GM11168 (cell line): ENCODE measurements around the gene NR1D2.
"Not testable (repeated sequence)": the region's sequence is repeated elsewhere in the genome, so short reads cannot be mapped to it uniquely, and the experiment has no call there.

Experiments used
- in situ Hi-C: fragments of 300-500 bp; cut with MboI; formaldehyde crosslinking; loops from one replicate; pipeline ENCODE4 v1.12.0; 2022; ENCODE audit warnings: low sequenced_read_pairs; ENCODE audit not compliant: unreplicated experiment

Gene NR1D2

DNA sequence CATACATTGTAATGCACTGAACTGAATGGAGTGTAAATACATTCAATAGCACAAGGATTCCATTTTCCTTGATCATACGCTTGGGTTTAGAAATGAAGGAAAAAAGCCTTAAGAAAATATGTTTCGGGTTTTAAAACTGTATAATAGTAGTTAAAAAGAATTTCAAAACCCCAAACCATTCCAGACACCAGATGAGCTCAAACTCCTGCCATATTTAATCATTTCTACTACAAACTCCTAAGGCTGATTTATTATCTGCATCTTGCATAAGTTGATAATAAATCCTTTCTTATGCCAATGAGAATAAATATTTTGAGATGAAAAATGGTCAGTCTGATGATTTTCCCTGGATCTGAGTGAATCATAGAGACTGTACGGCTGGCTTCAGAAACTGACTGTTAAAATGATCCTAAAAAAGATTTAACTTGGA lies 51.0 kb downstream of the NR1D2 start:
- in situ Hi-C loops, result no loop called here

DNA sequence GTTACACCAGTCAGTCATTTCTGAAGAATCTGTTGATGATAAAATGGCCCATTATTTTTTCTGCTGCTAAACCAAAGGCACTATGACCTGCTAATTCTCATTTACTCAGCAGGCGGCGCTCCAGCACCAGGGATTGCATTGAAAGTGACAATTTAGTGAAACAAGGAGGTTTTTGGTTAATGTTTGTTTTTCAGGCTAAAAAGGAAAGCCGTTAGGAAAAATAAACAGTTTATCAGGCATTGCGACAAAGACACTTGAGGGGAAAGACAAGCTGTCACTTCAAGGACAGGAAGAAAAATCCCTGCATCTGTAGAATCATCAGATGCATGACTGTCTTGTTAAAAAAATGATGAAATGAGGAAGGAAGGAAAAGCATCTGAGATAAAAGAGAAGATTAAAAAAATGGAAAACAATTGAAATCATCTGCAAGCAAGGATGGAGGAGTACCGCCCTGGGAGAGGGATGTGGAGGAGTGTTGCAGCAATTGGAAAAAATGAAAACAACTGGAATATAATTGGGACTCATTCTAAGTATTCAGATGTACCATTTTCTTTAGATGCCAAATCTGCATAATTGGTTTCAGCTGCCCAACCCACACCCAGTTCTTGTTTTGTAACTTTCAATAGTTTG lies 54.0 kb downstream of the NR1D2 start:
- in situ Hi-C loops, result no loop called here

DNA sequence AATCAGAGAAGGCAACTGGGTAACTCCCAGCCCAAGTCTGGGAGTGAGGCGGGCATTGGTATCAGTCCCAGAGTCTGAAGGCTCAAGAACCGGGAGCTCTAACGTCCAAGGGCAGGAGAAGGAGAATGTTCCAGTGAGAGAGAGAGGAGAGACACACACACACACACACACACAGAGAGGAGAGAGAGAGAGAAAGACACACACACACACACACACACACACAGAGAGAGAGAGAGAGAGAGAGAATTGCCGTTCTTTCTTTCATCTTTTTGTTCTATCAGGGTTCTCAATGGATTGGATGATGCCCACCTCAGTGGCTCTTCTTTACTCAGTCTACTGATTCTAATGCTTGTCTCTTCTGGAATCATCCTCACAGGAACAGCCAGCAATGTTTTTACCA lies 57.0 kb downstream of the NR1D2 start:
- in situ Hi-C loops, result no loop called here

DNA sequence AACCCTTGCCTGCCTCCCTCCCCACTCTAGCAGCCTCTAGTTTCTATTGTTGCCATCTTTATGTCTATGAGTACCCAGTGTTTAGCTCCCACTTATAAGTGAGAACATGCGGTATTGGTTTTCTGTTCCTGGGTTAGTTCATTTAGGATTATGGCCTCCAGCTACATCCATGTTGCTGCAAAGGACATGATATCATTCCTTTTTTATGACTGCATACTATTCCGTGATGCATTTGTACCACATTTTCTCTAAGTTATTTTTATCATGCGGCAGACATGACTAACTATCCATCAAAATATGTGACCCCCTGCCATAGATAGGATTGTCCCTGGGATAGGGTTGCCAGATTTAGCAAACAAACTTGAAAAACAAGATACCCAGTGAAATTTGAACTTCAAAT lies 58.4 kb downstream of the NR1D2 start:
- in situ Hi-C loops, result no loop called here

DNA sequence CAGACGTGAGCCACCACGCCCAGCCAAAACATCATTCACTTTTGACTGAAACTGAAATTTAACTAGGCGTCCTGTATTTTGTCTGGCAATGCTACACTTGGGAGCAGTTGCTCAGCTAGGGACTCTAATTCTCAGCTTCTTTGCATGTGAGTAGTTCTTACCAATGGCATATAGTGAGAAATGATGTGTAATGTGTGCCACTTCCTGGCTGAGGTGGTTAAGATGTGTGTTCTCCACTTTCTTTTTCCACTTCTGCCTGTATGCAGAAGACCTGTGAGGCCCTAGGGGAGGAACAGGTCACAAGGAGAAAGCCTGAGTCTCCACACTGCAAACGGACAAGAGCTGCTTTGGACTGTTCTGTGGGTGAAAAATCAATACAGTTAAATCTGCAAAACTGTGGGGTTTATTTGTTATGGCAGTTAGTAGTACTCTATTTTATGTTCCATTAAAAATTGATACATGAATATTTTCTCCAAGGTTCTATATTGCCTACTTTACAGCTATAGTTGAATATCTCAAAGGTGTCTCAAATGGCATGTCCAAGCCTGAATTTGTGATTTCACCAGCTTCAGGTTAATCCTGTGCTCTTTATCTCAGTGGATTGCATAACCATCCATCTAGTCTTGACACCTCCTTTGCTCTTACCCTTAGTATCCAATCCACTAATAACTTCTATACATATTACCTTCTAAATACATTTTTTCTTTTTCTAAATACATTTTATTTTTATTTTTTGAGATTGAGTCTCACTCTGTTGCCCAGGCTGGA lies 59.3 kb downstream of the NR1D2 start:
- in situ Hi-C loops, result no loop called here

DNA sequence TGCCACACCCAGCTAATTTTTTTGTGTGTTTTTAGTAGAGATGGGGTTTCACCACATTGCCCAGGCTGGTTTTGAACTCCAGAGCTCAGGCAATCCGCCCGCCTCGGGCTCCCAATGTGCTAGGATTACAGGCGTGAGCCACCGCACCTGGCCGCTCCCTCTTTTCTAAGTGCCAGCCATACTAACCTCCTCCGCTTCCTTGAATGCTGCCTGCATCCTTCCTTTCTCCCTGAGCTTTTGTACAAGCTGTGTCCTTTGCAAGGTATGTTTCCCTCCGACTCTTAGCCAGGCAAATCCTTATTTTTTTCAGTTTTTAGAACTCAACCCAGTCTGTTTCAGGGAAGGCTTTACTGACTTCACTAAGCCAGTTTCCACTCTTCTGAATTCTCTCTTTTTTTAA lies 60.6 kb downstream of the NR1D2 start:
- in situ Hi-C loops, result no loop called here

DNA sequence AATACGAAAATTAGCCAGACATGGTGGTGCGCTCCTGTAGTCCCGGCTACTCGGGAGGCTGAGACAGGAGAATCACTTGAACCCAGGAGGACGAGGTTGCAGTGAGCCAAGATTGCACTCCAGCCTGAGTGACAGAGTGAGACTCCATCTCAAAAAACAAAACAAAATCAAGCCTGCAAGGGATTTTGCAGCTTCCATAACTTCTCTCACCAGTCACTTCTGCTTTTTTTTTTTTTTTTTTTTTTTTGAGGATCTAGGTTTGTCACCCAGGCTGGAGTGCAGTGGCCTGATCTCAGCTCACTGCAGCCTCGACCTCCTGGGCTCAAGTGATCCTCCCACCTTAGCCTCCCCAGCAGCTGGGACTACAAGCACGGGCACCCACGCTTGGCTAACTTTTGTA lies 65.7 kb downstream of the NR1D2 start:
- in situ Hi-C loops, result not testable (repeated sequence)

DNA sequence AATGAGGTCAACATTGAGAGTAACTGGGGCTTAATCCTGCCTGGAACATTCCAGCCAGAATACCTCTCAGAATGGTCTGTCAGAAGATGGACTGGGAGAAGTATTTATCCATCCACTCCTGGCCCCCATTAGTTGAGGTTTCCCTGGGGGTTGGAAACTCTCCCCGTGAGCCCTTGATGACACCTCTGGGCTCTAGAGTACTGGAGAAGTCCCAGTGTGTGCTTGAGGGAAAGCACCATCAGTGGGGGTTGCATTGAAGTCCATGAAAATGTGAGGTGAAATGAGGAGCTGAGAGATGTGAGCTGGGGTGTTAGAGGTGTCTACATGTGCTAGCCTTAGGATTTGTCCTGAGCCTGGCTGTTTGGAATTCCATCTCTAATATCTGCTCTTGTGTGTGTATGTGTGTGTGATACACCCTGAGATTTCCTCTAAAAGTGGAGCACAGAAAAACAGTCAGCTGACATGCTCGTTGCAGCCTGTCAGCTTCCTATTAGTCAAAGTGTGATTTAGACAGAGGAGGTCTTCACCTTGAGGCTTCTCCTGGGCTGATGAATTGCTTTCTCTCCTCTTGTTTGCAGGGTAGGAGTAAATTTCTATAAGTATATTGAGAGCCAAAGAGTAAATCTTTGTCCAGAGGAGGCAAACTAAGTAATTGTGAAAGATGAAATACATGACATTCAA lies 67.6 kb downstream of the NR1D2 start:
- in situ Hi-C loops, result no loop called here

DNA sequence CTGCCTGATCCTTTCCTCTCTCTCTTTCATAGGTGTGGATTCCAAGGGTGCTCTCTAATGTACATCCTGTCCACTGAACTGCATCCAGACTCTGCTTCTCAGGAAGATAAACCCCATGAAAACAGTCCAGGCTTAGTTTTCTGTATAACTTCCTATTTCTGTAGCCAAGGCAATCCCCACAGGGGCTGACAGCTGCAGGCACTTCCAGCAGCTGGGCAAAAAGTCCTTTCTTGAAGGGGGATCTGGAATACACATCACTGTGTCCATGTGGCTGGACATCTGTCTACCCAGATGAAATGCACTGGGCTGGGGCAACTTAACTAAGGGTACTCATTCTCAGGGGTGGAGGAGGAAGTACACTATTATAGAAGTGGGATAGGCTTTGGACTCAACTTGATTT lies 72.2 kb downstream of the NR1D2 start:
- in situ Hi-C loops, result no loop called here

DNA sequence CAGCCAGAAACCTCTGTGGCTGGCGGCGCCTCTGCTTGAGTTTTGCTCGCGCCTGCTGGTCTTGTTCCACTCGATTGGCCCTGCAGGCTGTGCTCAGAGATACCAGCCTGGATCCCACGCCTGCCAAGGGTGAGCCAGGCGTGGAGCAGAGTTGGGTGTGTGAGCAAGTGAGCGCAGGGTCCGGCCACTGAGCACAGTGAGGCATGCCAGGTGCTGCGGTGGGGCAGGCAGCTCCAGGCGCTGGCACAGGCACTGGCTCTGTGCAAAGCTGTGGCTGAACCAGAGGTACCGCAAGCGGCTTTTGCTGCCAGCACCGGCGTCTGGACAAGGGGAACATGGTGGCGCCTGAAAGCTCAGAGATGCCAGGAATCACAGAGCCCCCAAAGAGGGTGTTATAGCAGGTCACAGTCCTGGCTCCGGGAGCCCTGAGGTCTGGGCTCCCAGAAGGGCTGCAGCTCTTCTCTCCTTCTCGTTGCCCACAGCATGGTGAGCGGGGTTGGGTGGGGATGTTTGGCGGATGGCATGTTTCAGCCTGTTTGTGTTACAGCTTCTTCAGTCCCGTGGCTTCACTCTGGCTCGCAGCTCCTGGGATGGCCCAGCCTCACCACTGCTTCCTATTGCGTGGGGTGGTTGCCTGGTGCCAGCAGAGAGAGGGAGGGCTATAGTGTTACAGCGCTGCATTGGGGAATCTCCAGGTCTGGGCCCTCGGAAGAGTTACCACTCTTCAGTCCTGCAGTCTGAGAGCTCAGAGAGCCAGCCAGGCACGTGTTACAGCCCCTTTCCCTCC lies 73.9 kb downstream of the NR1D2 start:
- in situ Hi-C loops, result no loop called here

DNA sequence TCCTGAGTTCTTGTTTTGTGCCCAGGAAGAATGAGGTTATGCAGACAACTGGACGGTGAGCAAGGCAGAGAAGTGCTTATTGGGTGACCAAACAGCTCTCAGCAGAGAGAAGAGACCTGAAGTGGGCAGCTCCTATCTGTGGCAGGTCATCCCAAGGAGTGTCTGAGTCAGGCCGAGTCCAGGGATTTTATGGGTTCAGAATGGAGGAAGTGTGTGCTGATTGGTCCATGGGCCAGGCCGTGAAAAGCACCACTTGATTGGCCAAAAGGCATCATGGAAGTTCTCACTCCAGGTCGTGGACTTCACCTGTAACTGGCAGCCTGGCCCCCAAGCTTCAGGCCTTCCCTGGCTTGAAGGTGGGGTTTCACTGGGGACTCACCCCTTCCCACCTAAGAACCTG lies 74.5 kb downstream of the NR1D2 start:
- in situ Hi-C loops, result no loop called here

DNA sequence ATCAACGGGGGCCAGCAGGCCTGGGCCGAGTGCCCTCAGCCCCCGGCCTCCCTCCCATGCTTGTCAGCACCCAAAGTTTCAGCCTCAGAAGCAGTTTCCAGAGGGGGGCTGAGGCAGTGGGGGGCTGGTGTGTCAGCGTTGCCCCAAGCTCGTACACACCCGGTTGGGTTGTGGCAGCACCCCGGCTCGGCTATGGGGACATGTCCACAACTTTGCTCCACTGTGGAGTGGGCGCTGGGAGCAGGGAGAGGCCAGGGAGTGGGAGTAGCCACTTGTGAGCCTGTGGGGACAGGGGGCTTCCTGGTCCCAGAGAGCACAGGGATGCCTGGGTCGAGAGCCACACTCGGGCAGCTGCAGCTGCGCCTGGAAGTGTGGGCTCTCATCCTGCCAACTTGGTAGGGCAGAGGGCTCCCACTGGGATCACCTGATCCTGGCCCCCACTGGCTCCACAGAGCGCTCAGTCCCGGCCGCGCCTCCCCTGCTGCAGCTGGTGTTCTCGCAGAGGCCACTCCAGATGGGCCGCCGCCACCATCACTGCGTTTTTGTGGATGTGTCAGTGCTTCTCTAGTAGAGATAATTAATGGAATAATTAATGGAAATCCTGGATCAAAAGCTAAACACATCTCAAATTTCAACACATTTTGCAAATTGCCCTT lies 75.1 kb downstream of the NR1D2 start:
- in situ Hi-C loops, result no loop called here

DNA sequence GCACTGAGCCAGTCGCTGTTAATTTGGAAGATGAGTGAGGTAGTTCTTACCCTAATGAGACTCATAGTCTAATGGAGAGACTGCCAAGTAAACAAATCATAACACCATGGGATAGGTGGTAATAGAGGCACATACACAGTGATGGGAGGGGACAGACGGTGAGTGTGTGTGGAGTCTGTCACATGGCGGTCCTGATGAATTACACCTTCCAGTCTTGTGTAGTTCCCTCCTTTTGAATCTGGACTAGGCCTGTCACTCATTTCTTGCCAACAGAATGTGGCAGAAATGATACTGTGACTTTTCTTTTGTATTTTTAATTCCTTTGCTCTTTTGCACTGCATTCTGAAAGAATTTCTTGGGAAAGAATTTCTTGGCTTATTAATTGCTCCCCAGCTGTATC lies 78.1 kb downstream of the NR1D2 start:
- in situ Hi-C loops, result no loop called here

DNA sequence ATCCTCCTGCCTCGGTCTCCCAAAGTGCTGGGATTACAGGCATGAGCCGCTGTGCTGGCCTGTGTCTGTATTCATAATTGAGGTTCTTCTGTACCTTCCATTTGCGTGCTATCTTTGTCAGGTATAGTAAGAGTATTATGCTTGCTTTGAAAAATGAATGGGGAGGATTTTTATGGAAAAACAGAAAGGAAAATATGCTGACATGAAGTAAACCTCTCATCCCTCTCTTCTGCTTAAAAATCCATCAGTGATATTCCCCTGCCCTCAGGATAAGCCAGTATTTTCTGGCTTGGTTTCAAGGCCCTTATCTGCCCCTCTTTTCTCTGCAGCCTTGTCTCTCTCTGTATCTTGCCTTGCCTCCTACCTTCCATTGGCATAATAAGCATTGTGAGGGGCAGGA lies 80.7 kb downstream of the NR1D2 start:
- in situ Hi-C loops, result no loop called here

DNA sequence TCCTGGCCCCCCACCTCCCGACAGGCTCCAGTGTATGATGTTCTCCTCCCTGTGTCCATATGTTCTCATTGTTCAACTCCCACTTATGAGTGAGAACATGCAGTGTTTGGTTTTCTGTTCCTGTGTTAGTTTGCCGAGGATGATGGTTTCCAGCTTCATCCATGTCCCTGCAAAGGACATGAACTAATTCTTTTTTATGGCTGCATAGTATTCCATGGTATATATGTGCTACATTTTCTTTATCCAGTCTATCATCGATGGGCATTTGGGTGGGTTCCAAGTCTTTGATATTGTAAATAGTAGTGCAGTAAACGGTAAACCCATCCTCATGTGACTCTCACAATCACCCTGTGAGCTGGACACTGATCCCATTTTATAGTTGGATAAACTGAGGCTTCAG lies 81.6 kb downstream of the NR1D2 start:
- in situ Hi-C loops, result not testable (repeated sequence)

DNA sequence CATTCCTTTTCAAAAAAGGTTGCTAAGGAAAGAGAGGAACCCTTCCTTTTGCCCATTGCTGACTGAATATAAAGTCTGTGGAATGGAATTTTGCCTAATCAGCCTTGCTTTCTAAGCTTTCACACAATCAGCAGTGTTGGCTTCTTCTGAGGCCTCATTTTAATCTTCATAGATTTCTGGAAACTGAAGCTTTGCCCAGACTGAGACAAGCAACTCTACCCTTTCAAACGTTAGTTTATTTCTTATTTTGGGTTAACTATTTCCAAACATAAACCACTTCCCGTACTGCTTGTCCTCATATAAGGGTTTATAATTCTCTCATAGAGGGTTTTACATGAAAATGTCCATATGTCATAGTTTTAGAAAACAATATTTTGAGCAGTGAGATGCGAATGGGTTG lies 82.9 kb downstream of the NR1D2 start:
- in situ Hi-C loops, result no loop called here
